ENCODE data around the gene SLC39A11. TPM values are rescaled to one million over a fixed set of nuclear protein-coding genes. Genes with fewer than 3 reads are reported as not detected.
A peak's percentile ranks its signal among the peaks of the same experiment; 100 is the strongest.
"Not testable (repeated sequence)": the region's sequence is repeated elsewhere in the genome, so short reads cannot be mapped to it uniquely, and the experiment has no call there.

Gene SLC39A11
- 10 to 100 TPM; 16.7 to 23.3 (median 20.1) TPM for total RNA-seq

GRCh38 chr17:73092523-73093135, at the start of gene SLC39A11:
Gene SLC39A11, minus strand, starts transcription at chr17:73092688. Its CDS starts 3,924 bp downstream, at chr17:73088764.
- ATAC-seq (peak; percentile 98 to 99), DNase-seq (peak; percentile 83)
- H3K36me3 Mint-ChIP-seq (ENCODE audit: insufficient read depth) = peaks cover 2% of the 10 kb centered on the region
- H3K27me3 Mint-ChIP-seq (ENCODE audit: low read depth) = peaks cover 10% of the 10 kb centered on the region
- H3K4me1 Mint-ChIP-seq (ENCODE audit: low read depth) = peaks cover 24% of the 10 kb centered on the region
- peak within 1 kb of the TSS; percentile 99 for H3K4me3 Mint-ChIP-seq
- H3K9me3 Mint-ChIP-seq = no peaks in the 10 kb centered on the region

- no peaks in the 10 kb centered on the region for H3K27me3 Mint-ChIP-seq (ENCODE audit: low read depth)
Observed at GRCh38 chr17:73141411-73141810, 48.9 kb upstream of the SLC39A11 start.

GRCh38 chr17:73140566-73140965, 48.1 kb upstream of the SLC39A11 start:
- no peaks in the 10 kb centered on the region for H3K27me3 Mint-ChIP-seq (ENCODE audit: low read depth)
- no peak for DNase-seq
- peaks cover 13% of the 10 kb centered on the region for H3K9me3 Mint-ChIP-seq
- H3K4me3 Mint-ChIP-seq = no peak overlapping the region
- peaks cover 16% of the 10 kb centered on the region for H3K4me1 Mint-ChIP-seq (ENCODE audit: low read depth)
- no peak for ATAC-seq
- H3K36me3 Mint-ChIP-seq (ENCODE audit: insufficient read depth) = no peaks in the 10 kb centered on the region

More at GRCh38 chr17:73141411-73141810, 48.9 kb upstream of the SLC39A11 start:
- H3K36me3 Mint-ChIP-seq (ENCODE audit: insufficient read depth) = no peaks in the 10 kb centered on the region
- no peak overlapping the region for H3K4me3 Mint-ChIP-seq
- ATAC-seq (no peak), DNase-seq (no peak)
- H3K4me1 Mint-ChIP-seq (ENCODE audit: low read depth) = peaks cover 16% of the 10 kb centered on the region
- H3K9me3 Mint-ChIP-seq = peaks cover 17% of the 10 kb centered on the region

GRCh38 chr17:73139296-73139695, 46.8 kb upstream of the SLC39A11 start:
- peaks cover 16% of the 10 kb centered on the region for H3K4me1 Mint-ChIP-seq (ENCODE audit: low read depth)

GRCh38 chr17:73138541-73139138, 46.2 kb upstream of the SLC39A11 start:
- no peak for DNase-seq
- no peak overlapping the region for H3K4me3 Mint-ChIP-seq
- H3K36me3 Mint-ChIP-seq (ENCODE audit: insufficient read depth) = no peaks in the 10 kb centered on the region
- H3K27me3 Mint-ChIP-seq (ENCODE audit: low read depth) = no peaks in the 10 kb centered on the region
- no peaks in the 10 kb centered on the region for H3K9me3 Mint-ChIP-seq
- ATAC-seq = no peak
- peaks cover 11% of the 10 kb centered on the region for H3K4me1 Mint-ChIP-seq (ENCODE audit: low read depth)

More at GRCh38 chr17:73139296-73139695, 46.8 kb upstream of the SLC39A11 start:
- DNase-seq = no peak
- H3K4me3 Mint-ChIP-seq = no peak overlapping the region
- no peaks in the 10 kb centered on the region for H3K36me3 Mint-ChIP-seq (ENCODE audit: insufficient read depth)
- no peaks in the 10 kb centered on the region for H3K27me3 Mint-ChIP-seq (ENCODE audit: low read depth)
- ATAC-seq = no peak
- peaks cover 3% of the 10 kb centered on the region for H3K9me3 Mint-ChIP-seq

- Mint-ChIP-seq H3K4me1 (ENCODE audit: low read depth) (no peaks in the 10 kb centered on the region), H3K27me3 (ENCODE audit: low read depth) (no peaks in the 10 kb centered on the region), H3K9me3 (no peaks in the 10 kb centered on the region), H3K36me3 (ENCODE audit: insufficient read depth) (no peaks in the 10 kb centered on the region), H3K4me3 (no peak overlapping the region)
- no peak for ATAC-seq
- no peak for DNase-seq
Observed at GRCh38 chr17:73137376-73137775, 44.9 kb upstream of the SLC39A11 start.

GRCh38 chr17:73135766-73136165, 43.3 kb upstream of the SLC39A11 start:
- DNase-seq (no peak), ATAC-seq (no peak)
- Mint-ChIP-seq H3K36me3 (ENCODE audit: insufficient read depth) (no peaks in the 10 kb centered on the region), H3K4me3 (no peak overlapping the region), H3K27me3 (ENCODE audit: low read depth) (no peaks in the 10 kb centered on the region), H3K9me3 (no peaks in the 10 kb centered on the region), H3K4me1 (ENCODE audit: low read depth) (no peaks in the 10 kb centered on the region)

- H3K27me3 Mint-ChIP-seq (ENCODE audit: low read depth) = no peaks in the 10 kb centered on the region
Observed at GRCh38 chr17:73133911-73134649, 41.6 kb upstream of the SLC39A11 start.

GRCh38 chr17:73132085-73132492, 39.6 kb upstream of the SLC39A11 start:
- H3K4me3 Mint-ChIP-seq = no peak overlapping the region
- no peak for ATAC-seq
- H3K36me3 Mint-ChIP-seq (ENCODE audit: insufficient read depth) = no peaks in the 10 kb centered on the region
- peaks cover 2% of the 10 kb centered on the region for H3K27me3 Mint-ChIP-seq (ENCODE audit: low read depth)
- DNase-seq = no peak
- no peaks in the 10 kb centered on the region for H3K9me3 Mint-ChIP-seq
- no peaks in the 10 kb centered on the region for H3K4me1 Mint-ChIP-seq (ENCODE audit: low read depth)

More at GRCh38 chr17:73133911-73134649, 41.6 kb upstream of the SLC39A11 start:
- Mint-ChIP-seq H3K36me3 (ENCODE audit: insufficient read depth) (no peaks in the 10 kb centered on the region), H3K4me3 (no peak overlapping the region), H3K4me1 (ENCODE audit: low read depth) (no peaks in the 10 kb centered on the region), H3K9me3 (no peaks in the 10 kb centered on the region)
- DNase-seq (no peak), ATAC-seq (no peak)

GRCh38 chr17:73131439-73131838, 39.0 kb upstream of the SLC39A11 start:
- not testable (repeated sequence) for H3K4me3 Mint-ChIP-seq; H3K36me3 Mint-ChIP-seq (ENCODE audit: insufficient read depth); H3K4me1 Mint-ChIP-seq (ENCODE audit: low read depth); H3K27me3 Mint-ChIP-seq (ENCODE audit: low read depth); H3K9me3 Mint-ChIP-seq; ATAC-seq; DNase-seq

GRCh38 chr17:73130977-73131376, 38.5 kb upstream of the SLC39A11 start:
- Mint-ChIP-seq H3K4me1 (ENCODE audit: low read depth) (no peaks in the 10 kb centered on the region), H3K4me3 (no peak overlapping the region), H3K27me3 (ENCODE audit: low read depth) (peaks cover 2% of the 10 kb centered on the region), H3K9me3 (no peaks in the 10 kb centered on the region), H3K36me3 (ENCODE audit: insufficient read depth) (no peaks in the 10 kb centered on the region)
- DNase-seq = no peak
- ATAC-seq = no peak

GRCh38 chr17:73128496-73128895, 36.0 kb upstream of the SLC39A11 start:
- Mint-ChIP-seq H3K36me3 (ENCODE audit: insufficient read depth) (no peaks in the 10 kb centered on the region), H3K4me3 (no peak overlapping the region), H3K9me3 (no peaks in the 10 kb centered on the region), H3K27me3 (ENCODE audit: low read depth) (peaks cover 2% of the 10 kb centered on the region), H3K4me1 (ENCODE audit: low read depth) (no peaks in the 10 kb centered on the region)
- ATAC-seq = no peak
- no peak for DNase-seq

- DNase-seq (no peak), ATAC-seq (no peak)
- no peak overlapping the region for H3K4me3 Mint-ChIP-seq
- H3K4me1 Mint-ChIP-seq (ENCODE audit: low read depth) = no peaks in the 10 kb centered on the region
- no peaks in the 10 kb centered on the region for H3K9me3 Mint-ChIP-seq
- H3K27me3 Mint-ChIP-seq (ENCODE audit: low read depth) = peaks cover 2% of the 10 kb centered on the region
- H3K36me3 Mint-ChIP-seq (ENCODE audit: insufficient read depth) = no peaks in the 10 kb centered on the region
Observed at GRCh38 chr17:73126716-73127473, 34.4 kb upstream of the SLC39A11 start.

- no peak for ATAC-seq
- Mint-ChIP-seq H3K36me3 (ENCODE audit: insufficient read depth) (no peaks in the 10 kb centered on the region), H3K4me1 (ENCODE audit: low read depth) (no peaks in the 10 kb centered on the region), H3K9me3 (no peaks in the 10 kb centered on the region), H3K4me3 (no peak overlapping the region), H3K27me3 (ENCODE audit: low read depth) (peaks cover under 1% of the 10 kb centered on the region)
- DNase-seq = no peak
Observed at GRCh38 chr17:73123606-73124320, 31.3 kb upstream of the SLC39A11 start.
